ENCODE measurements around the gene SLC12A8.

- TF ChIP-seq EZH2 (IDR thresholded peaks at IDR 0.05; ENCODE audit: insufficient read depth, poor library complexity, severe bottlenecking) (no peak), EZH2phosphoT487 (IDR thresholded peaks at IDR 0.05; ENCODE audit: insufficient read depth, low read depth) (no peak)
These were observed 49.6 kb upstream of the SLC12A8 start for GRCh38 chr3:125262161-125262560.

Measured in GM23248 (cell line).